Measurements from ENCODE around the gene NPAS2.

Gene NPAS2

GRCh38 chr2:100962366-100963025 lies 142.6 kb downstream of the NPAS2 start:
- no peak for TF ChIP-seq CTCF (IDR thresholded peaks at IDR 0.05; ENCODE audit: insufficient read depth, low read depth, low read length, missing control alignments)

GRCh38 chr2:100963026-100963375 lies 143.1 kb downstream of the NPAS2 start:
- H3K4me3 ChIP-seq (ENCODE audit: low read depth, low read length), result no peak overlapping the region
- no peak for DNase-seq (ENCODE audit: low read depth)
- no peak for TF ChIP-seq CTCF (IDR thresholded peaks at IDR 0.05; ENCODE audit: insufficient read depth, low read depth, low read length, missing control alignments)

More at GRCh38 chr2:100962366-100963025, 142.6 kb downstream of the NPAS2 start:
- H3K4me3 ChIP-seq (ENCODE audit: low read depth, low read length), result no peak overlapping the region
- DNase-seq (ENCODE audit: low read depth), result no peak

- no peak overlapping the region for H3K4me3 ChIP-seq (ENCODE audit: low read depth, low read length)
- TF ChIP-seq CTCF (IDR thresholded peaks at IDR 0.05; ENCODE audit: insufficient read depth, low read depth, low read length, missing control alignments), result no peak
- no peak for DNase-seq (ENCODE audit: low read depth)
Observed at GRCh38 chr2:100964222-100964621, 144.3 kb downstream of the NPAS2 start.

- TF ChIP-seq CTCF (IDR thresholded peaks at IDR 0.05; ENCODE audit: insufficient read depth, low read depth, low read length, missing control alignments), result no peak
- no peak for DNase-seq (ENCODE audit: low read depth)
- H3K4me3 ChIP-seq (ENCODE audit: low read depth, low read length), result no peak overlapping the region
Observed at GRCh38 chr2:100964681-100965169, 144.8 kb downstream of the NPAS2 start.

- no peak for TF ChIP-seq CTCF (IDR thresholded peaks at IDR 0.05; ENCODE audit: insufficient read depth, low read depth, low read length, missing control alignments)
- no peak for DNase-seq (ENCODE audit: low read depth)
- no peak overlapping the region for H3K4me3 ChIP-seq (ENCODE audit: low read depth, low read length)
Observed at GRCh38 chr2:100965596-100965995, 145.7 kb downstream of the NPAS2 start.

- TF ChIP-seq CTCF (IDR thresholded peaks at IDR 0.05; ENCODE audit: insufficient read depth, low read depth, low read length, missing control alignments), result no peak
- DNase-seq (ENCODE audit: low read depth), result no peak
- no peak overlapping the region for H3K4me3 ChIP-seq (ENCODE audit: low read depth, low read length)
Observed at GRCh38 chr2:100967716-100968115, 147.8 kb downstream of the NPAS2 start.

Data from GM12865 (cell line).